ENCODE results near the gene GLS.
"Not testable (repeated sequence)": the region's sequence is repeated elsewhere in the genome, so short reads cannot be mapped to it uniquely, and the experiment has no call there.

GLS gene

DNA sequence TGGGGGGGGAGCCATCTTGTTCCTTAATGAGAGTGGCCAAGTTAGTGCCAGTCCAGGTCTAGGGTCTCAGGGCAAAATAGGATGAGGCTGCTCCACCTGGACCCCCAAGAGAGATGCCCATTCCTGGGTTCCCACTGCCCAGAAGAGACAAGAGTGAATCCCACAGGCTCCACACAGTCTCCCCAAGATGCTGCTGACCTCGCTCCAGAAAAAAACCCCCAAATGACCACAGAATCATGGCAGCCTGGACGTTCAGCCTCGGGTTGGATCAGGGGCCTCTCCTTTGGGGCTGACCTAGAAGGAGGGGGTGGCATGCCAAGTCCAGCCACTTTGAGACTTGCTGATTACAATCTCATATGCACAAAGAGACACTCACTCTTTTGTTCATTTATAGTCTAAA, 108.3 kb downstream of the GLS start:
- Histone ChIP-seq H3K27me3 (ENCODE audit: low read depth, low read length) (no peaks in the 10 kb centered on the region), H3K4me2 (ENCODE audit: low read length) (no peak overlapping the region), H3K4me1 (ENCODE audit: low read length) (no peaks in the 10 kb centered on the region), H2AFZ (ENCODE audit: low read depth, low read length) (no peak overlapping the region), H3K9ac (ENCODE audit: low read length) (no peak overlapping the region), H3K36me3 (replicated peaks; ENCODE audit: low read depth, low read length) (peaks cover 41% of the 10 kb centered on the region), H4K20me1 (ENCODE audit: insufficient read depth, low read length) (no peaks in the 10 kb centered on the region), H3K27ac (ENCODE audit: low read length) (no peak overlapping the region), H3K4me3 (ENCODE audit: low read length) (no peak overlapping the region), H3K9me3 (ENCODE audit: insufficient read depth, low read length) (no peaks in the 10 kb centered on the region), H3K79me2 (ENCODE audit: low read length) (no peaks in the 10 kb centered on the region)
- TF ChIP-seq EZH2phosphoT487 (IDR thresholded peaks at IDR 0.05; ENCODE audit: low read depth): no peak
- TF ChIP-seq, protein P1, sequence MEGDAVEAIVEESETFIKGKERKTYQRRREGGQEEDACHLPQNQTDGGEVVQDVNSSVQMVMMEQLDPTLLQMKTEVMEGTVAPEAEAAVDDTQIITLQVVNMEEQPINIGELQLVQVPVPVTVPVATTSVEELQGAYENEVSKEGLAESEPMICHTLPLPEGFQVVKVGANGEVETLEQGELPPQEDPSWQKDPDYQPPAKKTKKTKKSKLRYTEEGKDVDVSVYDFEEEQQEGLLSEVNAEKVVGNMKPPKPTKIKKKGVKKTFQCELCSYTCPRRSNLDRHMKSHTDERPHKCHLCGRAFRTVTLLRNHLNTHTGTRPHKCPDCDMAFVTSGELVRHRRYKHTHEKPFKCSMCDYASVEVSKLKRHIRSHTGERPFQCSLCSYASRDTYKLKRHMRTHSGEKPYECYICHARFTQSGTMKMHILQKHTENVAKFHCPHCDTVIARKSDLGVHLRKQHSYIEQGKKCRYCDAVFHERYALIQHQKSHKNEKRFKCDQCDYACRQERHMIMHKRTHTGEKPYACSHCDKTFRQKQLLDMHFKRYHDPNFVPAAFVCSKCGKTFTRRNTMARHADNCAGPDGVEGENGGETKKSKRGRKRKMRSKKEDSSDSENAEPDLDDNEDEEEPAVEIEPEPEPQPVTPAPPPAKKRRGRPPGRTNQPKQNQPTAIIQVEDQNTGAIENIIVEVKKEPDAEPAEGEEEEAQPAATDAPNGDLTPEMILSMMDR (IDR thresholded peaks at IDR 0.05; ENCODE audit: low read depth, low read length): no peak

DNA sequence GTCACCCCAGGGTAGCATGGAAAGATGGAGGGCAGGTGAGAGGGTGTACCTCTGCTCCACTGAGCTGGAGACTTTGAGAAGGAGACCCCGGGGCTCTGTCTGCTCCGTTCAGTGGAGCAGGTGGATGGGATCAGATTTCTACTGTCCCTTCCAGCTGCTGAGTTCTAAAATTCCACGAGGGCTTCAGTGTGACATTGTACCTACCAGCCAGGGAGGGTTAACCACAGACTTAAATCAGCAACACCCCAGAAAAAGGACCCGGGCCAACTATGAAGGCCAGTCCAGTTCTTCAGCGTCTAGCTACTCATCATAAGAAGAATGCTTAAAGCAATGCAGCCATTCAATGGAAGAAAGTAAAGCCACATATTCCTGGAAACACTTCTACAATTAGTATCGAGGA, 109.5 kb downstream of the GLS start:
- peaks cover 40% of the 10 kb centered on the region for H3K36me3 ChIP-seq (replicated peaks; ENCODE audit: low read depth, low read length)

DNA sequence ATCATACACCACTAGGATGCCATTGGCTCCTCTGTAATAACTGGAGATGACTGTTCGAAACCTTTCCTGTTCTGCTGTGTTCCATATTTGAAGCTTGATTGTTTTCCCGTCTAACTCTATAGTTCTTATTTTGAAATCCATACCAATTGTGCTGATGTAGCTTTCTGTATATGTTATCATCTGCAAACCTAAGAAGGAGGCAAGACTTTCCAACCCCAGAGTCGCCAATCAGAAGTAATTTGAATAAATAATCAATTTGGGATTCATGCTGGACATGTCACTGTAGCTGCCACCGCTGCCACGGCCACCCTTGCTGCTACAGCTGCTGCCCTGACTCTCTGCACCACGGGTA, 112.6 kb downstream of the GLS start:
- H3K36me3 ChIP-seq (replicated peaks; ENCODE audit: low read depth, low read length): peaks cover 53% of the 10 kb centered on the region
- no peak overlapping the region for H3K9ac ChIP-seq (ENCODE audit: low read length)

More for the DNA sequence above, 109.5 kb downstream of the GLS start:
- Histone ChIP-seq H3K27me3 (ENCODE audit: low read depth, low read length) (no peaks in the 10 kb centered on the region), H3K9ac (ENCODE audit: low read length) (no peak overlapping the region), H3K4me1 (ENCODE audit: low read length) (no peaks in the 10 kb centered on the region), H2AFZ (ENCODE audit: low read depth, low read length) (no peak overlapping the region), H4K20me1 (ENCODE audit: insufficient read depth, low read length) (no peaks in the 10 kb centered on the region), H3K4me2 (ENCODE audit: low read length) (no peak overlapping the region), H3K79me2 (ENCODE audit: low read length) (no peaks in the 10 kb centered on the region), H3K27ac (ENCODE audit: low read length) (no peak overlapping the region), H3K4me3 (ENCODE audit: low read length) (no peak overlapping the region), H3K9me3 (ENCODE audit: insufficient read depth, low read length) (no peaks in the 10 kb centered on the region)
- TF ChIP-seq EZH2phosphoT487 (IDR thresholded peaks at IDR 0.05; ENCODE audit: low read depth): no peak
- TF ChIP-seq, protein P1 (IDR thresholded peaks at IDR 0.05; ENCODE audit: low read depth, low read length): no peak

DNA sequence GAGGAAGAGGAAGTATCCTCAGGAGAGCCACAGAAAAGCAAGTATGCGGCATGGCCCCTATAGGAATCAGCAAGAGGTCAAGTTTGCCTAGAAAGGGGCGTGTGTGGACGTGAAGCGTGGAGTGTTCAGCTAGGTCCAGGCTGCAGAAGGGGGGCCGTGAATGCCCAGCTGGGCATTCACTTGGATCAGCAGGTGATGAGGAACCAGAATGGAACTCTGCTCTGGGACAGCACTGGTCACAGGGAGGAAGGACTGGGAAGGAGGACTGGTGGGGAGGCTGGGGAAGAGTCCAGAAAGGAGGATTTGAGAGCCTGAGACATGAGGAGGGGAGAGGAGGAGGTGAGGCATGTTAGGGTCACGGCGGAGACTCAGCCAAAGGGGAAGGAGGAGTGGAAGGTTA, 113.5 kb downstream of the GLS start:
- no peak for TF ChIP-seq EZH2phosphoT487 (IDR thresholded peaks at IDR 0.05; ENCODE audit: low read depth)
- TF ChIP-seq, protein P1 (IDR thresholded peaks at IDR 0.05; ENCODE audit: low read depth, low read length): no peak
- Histone ChIP-seq H4K20me1 (ENCODE audit: insufficient read depth, low read length) (no peaks in the 10 kb centered on the region), H3K9ac (ENCODE audit: low read length) (no peak overlapping the region), H2AFZ (ENCODE audit: low read depth, low read length) (no peak overlapping the region), H3K4me1 (ENCODE audit: low read length) (peaks cover 8% of the 10 kb centered on the region), H3K9me3 (ENCODE audit: insufficient read depth, low read length) (no peaks in the 10 kb centered on the region), H3K4me2 (ENCODE audit: low read length) (no peak overlapping the region), H3K79me2 (ENCODE audit: low read length) (no peaks in the 10 kb centered on the region), H3K36me3 (replicated peaks; ENCODE audit: low read depth, low read length) (peaks cover 52% of the 10 kb centered on the region), H3K27ac (ENCODE audit: low read length) (no peak overlapping the region), H3K4me3 (ENCODE audit: low read length) (no peak overlapping the region), H3K27me3 (ENCODE audit: low read depth, low read length) (no peaks in the 10 kb centered on the region)

More for the DNA sequence above, 112.6 kb downstream of the GLS start:
- Histone ChIP-seq H3K4me3 (ENCODE audit: low read length) (no peak overlapping the region), H3K4me2 (ENCODE audit: low read length) (no peak overlapping the region), H3K9me3 (ENCODE audit: insufficient read depth, low read length) (no peaks in the 10 kb centered on the region), H2AFZ (ENCODE audit: low read depth, low read length) (no peak overlapping the region), H3K4me1 (ENCODE audit: low read length) (peaks cover 8% of the 10 kb centered on the region), H3K27ac (ENCODE audit: low read length) (no peak overlapping the region), H3K27me3 (ENCODE audit: low read depth, low read length) (no peaks in the 10 kb centered on the region), H3K79me2 (ENCODE audit: low read length) (no peaks in the 10 kb centered on the region), H4K20me1 (ENCODE audit: insufficient read depth, low read length) (no peaks in the 10 kb centered on the region)
- TF ChIP-seq, protein P1 (IDR thresholded peaks at IDR 0.05; ENCODE audit: low read depth, low read length): no peak
- TF ChIP-seq EZH2phosphoT487 (IDR thresholded peaks at IDR 0.05; ENCODE audit: low read depth): no peak

DNA sequence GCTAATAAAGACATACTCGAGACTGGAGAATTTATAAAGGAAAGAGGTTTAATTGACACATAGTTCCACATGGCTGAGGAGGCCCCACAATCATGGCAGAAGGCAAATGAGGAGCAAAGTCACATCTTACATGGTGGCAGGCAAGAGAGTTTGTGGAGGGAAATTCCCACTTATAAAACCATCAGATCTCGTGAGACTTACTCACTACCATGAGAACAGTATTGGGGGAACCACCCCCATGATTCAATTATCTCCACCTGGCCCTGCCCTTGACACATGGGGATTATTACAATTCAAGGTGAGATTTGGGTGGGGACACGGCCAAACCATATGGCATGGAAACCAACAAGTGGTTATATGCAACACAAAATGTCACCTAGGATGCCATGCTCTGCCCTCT, 114.7 kb downstream of the GLS start:
- H3K4me1 ChIP-seq (ENCODE audit: low read length); H3K27ac ChIP-seq (ENCODE audit: low read length); H2AFZ ChIP-seq (ENCODE audit: low read depth, low read length); H3K9ac ChIP-seq (ENCODE audit: low read length); H3K79me2 ChIP-seq (ENCODE audit: low read length); H3K27me3 ChIP-seq (ENCODE audit: low read depth, low read length); H3K4me3 ChIP-seq (ENCODE audit: low read length); H3K4me2 ChIP-seq (ENCODE audit: low read length); H3K9me3 ChIP-seq (ENCODE audit: insufficient read depth, low read length); H4K20me1 ChIP-seq (ENCODE audit: insufficient read depth, low read length): not testable (repeated sequence)
- peaks cover 57% of the 10 kb centered on the region for H3K36me3 ChIP-seq (replicated peaks; ENCODE audit: low read depth, low read length)
